Epithelial cell of esophagus (primary cell): Measurements from ENCODE around the gene LRRC71.

ENCODE experiments used
- DNase-seq: peaks from one replicate; pipeline ENCODE4 v3.0.0; 2010; ENCODE audit warnings: low read depth
- H3K4me3 ChIP-seq: 2 replicates; pipeline ENCODE4 v1.5.1; 2011; ENCODE audit warnings: mild to moderate bottlenecking, low read length, control low read depth
- CTCF ChIP-seq: IDR thresholded peaks from 2 replicates; pipeline ENCODE4 v1.5.1; 2011; ENCODE audit warnings: low read depth, mild to moderate bottlenecking, low read length, control low read depth, inconsistent platforms; ENCODE audit not compliant: insufficient read depth; ENCODE audit errors: missing control alignments

Gene LRRC71

GRCh38 chr1:156905651-156906050 lies 14.8 kb upstream of the LRRC71 start:
- no peak for TF ChIP-seq CTCF

GRCh38 chr1:156906206-156906906 lies 14.1 kb upstream of the LRRC71 start:
- H3K4me3 ChIP-seq = no peak overlapping the region
- DNase-seq = no peak
- no peak for TF ChIP-seq CTCF

More at GRCh38 chr1:156905651-156906050, 14.8 kb upstream of the LRRC71 start:
- no peak for DNase-seq
- no peak overlapping the region for H3K4me3 ChIP-seq

DNA sequence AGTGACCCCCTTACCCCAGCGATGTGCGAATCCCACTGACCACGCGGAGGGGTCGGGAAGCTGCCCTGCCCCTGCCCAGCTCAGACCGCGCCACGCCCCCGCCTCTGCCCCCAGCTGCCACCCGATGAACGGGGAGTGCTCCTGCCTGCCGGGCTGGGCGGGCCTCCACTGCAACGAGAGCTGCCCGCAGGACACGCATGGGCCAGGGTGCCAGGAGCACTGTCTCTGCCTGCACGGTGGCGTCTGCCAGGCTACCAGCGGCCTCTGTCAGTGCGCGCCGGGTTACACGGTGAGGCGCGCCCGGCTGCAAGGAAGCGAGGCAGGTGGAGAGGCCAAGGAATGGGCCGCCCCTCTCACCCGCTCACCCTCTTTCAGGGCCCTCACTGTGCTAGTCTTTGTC lies 11.9 kb upstream of the LRRC71 start:
- H3K4me3 ChIP-seq = peak overlapping the region; percentile 47
- DNase-seq = no peak
- no peak for TF ChIP-seq CTCF

GRCh38 chr1:156908955-156909354 lies 11.5 kb upstream of the LRRC71 start:
- no peak for DNase-seq
- no peak overlapping the region for H3K4me3 ChIP-seq
- no peak for TF ChIP-seq CTCF

- no peak for TF ChIP-seq CTCF
- no peak for DNase-seq
- H3K4me3 ChIP-seq = no peak overlapping the region
Observed at GRCh38 chr1:156909671-156910070, 10.8 kb upstream of the LRRC71 start.

- H3K4me3 ChIP-seq = no peak overlapping the region
- peak; percentile 45 for DNase-seq
- peak; percentile 68 for TF ChIP-seq CTCF
Observed at GRCh38 chr1:156910309-156910782, 10.1 kb upstream of the LRRC71 start.

DNA sequence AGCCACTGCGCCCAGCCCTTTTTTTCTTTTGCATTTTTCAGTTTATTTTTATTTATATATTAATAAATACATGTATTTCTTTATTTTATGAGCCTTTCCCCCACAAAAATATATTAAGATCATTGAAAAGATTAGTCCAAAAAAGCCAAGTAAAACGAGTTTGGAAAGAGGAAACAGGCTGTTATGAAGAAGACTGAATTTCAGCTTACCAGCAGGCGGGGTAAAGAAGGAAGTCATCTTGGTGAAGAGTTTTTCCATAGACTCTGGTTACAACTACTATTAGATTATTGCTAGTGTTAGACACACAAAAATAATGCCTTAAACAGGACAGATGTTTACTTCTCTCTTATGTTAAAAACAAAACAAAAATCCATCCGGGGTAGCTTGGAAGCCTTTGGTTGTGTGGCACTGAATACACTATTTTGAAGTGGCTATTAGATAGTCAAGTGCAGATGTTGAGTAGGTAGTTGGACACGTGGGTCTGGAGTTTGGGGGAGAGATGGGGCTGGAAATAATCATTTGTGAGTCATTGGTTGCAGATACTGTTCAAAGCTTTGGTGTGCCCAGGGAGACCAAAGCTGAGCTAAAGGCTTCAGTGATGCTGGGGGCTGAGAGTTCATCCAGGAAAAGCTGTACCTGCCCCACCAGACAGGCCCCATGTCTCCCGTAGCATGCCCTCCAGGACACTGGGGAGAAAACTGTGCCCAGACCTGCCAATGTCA lies 8.7 kb upstream of the LRRC71 start:
- DNase-seq = no peak
- H3K4me3 ChIP-seq = no peak overlapping the region
- TF ChIP-seq CTCF = no peak
